OCI-M2 (cell line): Measurements from ENCODE around the gene TF.

Experiments
- DNase-seq: peaks from one replicate; lab custom pipeline; 2025; ENCODE audit not compliant: unreplicated experiment; lab: John Stamatoyannopoulos, UW

The TF gene

DNA sequence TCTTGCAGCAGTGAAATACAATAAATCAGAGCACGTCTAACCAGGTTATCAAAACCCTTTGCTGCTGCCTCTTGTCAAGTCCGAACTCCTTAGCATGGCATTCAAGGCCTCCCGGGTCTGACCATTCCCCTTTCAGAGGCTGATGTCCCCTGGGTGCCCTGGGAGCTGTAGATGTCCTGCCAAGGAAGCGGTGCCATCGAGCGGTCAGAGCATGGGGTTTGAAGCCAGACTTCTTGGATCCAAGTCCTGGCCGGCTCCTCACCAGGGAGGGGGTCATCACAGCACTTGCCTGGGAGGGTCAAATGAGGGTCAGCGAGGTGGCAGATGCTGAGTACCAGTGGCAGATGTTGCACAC is 496 bp downstream of the TF start:
- DNase-seq, result no peak

DNA sequence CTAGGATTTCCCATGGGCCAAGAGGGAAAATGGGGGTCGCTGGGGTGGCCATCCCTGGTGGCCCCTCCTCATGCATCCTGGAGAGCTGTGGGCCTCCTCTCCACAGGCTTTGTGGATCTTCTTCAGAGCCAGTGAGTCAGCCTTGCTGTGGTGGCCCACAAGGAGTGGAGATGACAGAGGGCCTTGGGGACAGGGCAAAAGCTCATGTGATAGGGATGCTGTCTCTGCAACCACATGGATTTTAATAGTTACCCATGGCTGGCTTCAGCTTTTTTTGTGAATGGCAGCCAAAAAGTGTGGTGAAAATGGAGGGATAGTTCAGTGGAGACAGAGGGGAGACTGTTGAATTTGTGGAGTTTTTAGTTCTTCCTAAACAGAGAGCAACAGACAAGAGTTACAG is 1.2 kb downstream of the TF start:
- DNase-seq, result no peak

DNA sequence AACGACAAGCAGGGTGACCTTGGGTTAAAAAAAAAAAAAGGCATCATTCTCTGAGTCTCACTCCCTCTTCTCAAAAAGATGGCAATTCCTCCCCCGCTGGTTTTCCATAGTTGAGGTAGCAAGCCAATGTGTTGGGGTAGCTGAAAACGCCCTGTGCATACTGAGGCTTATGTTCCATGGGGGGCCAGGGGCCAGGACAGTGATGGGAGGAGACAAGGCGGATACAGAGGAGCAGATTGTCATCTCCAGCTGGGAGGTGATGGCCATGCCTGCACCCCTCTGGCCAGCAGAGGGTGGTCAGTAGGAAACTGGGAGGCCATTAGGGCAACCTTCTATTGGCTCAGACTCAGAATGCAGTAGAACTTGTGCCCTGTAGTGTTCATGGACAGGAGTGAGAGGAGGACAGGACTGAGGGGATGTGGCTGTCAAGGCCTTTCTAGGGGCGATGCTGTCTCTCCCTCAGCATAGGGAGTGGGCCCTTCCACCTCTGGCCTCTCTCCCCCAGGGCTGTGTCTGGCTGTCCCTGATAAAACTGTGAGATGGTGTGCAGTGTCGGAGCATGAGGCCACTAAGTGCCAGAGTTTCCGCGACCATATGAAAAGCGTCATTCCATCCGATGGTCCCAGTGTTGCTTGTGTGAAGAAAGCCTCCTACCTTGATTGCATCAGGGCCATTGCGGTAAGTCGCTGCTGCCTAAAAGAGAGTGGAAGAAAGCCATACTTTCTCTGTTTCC is 1.9 kb downstream of the TF start:
- no peak for DNase-seq

DNA sequence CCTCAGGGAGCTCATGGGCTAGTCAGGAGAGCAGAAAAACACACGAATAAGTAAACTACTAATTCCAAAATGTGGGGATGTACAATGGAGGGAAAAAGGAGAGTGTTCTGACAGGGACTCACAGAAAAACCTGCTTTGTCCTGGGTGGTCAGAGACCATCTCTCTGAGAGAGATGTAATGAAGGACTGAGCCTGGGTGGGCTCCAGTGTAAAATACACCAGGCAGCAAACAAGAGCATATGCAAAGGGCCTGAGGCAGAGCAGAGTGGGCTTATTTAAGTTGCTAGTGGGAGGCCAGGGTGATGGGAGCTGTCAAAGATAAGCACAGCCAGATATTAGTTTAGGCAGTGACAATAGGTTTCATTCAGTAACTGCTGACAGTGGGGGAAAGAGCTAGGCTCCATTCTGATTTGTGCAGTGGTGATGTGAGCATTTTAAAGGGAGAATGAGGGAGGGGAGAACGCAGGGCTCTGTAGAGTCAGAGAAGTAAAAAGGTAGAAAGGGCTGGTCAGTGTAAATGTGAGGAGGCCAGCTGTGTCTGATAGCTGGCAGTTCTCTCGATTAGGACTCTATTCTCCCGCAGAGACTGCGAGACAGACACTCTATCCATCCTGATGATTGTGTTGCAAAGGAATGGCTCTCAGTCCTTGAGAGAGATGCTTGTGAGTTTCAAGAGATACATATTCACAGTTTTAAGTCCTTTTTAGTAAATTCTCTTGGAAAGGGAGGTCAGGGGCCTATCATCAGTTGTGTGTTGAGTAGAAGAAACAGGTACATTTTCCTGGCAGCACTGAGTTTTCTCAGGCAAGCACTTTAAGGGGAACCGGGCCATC is 3.5 kb downstream of the TF start:
- DNase-seq, result no peak

DNA sequence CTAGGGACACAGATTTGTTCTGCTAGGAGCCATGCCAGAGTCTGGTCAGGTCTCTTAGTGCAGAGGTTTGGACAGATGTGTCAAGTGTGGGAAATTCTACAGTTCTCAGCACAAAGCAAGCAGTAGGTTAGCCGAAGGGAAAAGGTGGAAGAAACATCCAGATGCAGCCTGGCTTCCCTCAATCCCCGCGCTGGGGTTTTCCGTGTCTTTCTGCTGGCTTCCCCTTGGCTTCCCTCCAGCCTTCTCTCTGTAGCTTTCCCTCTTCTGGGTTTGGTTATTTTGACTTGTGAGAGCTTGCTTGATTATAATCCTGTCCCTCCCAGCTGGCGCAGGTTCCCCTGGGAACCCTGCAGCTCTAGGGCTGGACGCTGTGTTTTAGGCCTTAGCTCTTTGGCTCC is 4.1 kb downstream of the TF start:
- DNase-seq, result no peak

DNA sequence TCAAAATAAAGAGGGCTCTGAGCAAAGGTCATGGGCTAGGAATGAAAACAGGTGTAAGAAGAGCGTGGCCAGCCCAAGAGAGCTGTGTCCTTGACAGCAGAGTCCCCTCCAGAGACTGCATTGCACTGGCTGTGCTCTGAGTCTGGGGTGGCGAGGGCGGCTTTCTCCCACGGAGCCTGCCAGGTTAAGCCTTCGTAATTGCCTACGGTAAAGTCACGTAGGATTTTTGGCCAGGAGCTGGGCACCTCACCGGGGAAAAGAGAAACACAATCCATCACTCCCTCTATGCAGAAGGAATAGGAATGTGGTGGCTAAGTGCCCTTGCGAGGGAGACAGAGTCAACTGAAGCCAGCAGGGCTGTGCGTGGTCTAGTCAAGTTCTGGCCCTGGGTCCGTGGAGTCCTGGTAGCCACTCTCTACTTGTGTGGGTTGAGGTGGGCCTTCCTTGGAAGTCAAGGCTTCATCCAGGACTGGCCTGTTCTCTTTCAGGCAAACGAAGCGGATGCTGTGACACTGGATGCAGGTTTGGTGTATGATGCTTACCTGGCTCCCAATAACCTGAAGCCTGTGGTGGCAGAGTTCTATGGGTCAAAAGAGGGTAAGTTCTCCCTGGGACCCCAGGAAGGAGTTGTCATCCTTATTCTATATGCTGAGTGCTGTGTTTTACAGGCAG is 7.0 kb downstream of the TF start:
- DNase-seq, result no peak

DNA sequence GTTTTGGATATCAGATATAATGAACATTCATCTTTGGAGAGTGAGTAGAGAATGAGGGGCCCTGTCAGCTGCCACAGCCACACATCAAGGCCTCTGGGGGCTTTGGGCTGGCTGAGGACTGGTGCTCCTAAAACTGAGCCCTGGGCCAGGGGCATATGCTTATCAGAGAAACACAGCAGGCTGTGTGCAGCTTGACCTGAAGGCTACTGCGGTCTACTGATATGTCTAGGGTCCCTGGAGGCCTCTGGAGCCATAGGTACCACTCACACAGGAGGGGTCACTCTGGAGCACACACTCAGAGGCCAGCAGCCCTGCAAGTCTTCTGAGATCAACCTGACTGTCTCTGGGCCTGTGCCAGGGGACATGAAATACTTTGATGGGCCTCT is 7.6 kb downstream of the TF start:
- DNase-seq, result peak; percentile 8

DNA sequence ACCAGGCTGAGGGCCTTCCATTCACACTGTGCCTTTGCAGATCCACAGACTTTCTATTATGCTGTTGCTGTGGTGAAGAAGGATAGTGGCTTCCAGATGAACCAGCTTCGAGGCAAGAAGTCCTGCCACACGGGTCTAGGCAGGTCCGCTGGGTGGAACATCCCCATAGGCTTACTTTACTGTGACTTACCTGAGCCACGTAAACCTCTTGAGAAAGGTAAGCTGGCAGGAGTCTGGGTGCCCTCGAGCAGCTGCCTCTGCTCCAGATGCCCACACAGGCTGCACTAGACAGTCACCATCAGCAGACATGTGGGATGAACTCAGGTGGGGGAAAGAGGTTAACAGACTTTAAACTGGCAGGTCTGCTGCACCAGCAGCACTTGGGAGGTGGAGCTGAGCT is 8.3 kb downstream of the TF start:
- no peak for DNase-seq

DNA sequence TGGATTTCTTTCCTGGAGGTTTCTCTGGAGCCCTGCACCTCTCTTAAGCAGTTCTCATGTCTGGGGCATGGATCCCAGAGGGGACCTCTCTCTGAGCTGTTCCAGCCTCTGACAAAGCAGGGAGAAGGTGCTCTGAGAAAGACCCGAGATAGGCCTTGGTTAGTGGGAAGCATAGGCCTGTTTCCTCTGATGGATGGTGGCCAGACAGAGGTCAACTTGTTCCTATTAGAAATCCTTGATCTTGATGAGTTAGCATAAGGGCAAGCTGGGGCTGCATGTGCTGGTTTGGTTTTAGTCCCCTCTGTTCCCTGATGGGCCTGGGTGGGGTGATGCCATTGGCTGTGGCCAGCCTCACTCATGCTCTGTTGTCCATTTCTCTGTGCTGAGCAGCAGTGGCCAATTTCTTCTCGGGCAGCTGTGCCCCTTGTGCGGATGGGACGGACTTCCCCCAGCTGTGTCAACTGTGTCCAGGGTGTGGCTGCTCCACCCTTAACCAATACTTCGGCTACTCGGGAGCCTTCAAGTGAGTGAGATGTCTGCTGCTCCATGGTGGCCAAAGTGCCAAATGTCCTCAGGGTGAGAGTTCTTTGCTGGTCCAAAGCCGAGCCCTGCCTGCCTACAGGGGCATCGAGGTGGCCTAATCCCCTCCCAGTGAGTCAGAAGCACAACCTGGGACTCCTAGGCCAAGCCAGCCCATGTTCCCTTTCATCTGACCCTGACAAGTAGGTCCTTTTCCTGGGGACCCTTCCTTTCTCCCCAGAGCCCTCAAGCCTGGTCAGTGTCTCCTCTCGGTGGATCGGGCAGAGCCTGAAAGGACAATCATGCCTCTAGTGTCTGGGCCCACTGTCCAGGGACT is 9.0 kb downstream of the TF start:
- DNase-seq, result no peak

DNA sequence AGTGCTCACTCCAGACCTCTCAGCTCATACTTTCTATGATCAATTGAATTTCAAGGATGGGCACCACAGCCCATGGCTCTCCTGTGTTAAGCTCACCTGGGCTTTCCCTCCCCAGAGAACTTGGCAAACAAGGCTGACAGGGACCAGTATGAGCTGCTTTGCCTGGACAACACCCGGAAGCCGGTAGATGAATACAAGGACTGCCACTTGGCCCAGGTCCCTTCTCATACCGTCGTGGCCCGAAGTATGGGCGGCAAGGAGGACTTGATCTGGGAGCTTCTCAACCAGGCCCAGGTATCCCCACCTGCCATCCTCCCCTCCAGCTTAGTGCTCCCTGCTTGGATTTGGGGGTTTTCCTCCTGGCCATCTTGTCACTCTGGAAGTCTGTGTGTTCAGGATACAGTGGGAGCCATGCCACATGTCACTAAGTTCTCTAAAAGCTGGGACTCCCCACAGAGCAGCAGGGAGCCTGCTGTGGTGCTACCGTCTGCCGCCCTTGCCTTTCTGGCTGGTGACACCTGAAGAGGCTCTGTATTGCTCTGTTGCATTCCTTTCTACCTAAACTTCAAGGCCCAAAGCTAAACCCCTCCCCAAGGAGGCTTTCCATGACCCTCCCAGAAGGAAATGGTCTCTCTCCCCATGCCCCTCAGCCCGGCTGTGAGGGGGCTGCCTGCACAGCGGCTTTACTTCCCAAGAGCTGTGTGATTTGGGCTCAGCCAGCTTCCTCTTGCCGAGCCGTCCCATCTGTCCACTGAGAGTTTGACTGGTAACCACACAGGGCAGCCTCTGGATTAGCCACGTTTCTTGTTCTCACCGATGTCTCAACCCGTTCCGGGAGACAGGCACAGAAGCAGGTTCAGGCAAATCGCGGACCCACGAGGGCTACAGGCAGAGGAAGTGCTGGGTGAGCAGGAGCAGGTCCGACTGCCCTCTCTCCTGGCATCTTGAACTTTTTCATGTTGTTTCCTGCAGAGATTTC is 10.8 kb downstream of the TF start:
- DNase-seq, result no peak

DNA sequence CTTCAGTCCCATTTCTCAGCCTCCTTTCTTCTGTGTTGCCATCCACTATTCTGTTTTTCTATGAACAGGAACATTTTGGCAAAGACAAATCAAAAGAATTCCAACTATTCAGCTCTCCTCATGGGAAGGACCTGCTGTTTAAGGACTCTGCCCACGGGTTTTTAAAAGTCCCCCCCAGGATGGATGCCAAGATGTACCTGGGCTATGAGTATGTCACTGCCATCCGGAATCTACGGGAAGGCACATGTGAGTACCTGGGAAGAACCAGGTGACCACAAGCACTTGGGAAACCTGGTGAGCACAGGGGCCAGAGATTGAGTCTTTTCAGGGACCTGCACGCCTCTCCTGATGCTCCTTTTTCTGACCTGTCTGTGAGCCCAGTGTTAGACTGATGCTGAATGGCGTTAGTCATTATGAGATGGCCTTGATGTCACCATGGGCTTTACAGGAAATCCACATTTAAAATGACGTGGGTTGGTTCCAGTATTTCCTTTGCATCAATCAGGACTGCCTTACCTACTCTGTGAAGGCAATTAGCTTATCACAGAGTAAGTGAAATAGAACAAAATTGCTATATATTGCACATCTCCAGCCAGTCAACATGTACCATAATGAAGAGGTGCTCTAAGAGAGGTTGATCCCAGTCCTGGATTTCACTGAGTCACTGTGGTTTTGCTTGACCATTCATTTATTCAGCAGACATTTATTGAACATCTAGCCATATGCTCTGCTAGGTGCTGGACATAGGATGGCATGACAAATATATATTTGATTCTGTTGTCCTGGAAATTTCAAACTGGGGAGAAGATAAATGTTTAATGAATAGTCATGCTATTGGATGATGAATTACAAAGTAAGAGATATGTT is 11.7 kb downstream of the TF start:
- no peak for DNase-seq

DNA sequence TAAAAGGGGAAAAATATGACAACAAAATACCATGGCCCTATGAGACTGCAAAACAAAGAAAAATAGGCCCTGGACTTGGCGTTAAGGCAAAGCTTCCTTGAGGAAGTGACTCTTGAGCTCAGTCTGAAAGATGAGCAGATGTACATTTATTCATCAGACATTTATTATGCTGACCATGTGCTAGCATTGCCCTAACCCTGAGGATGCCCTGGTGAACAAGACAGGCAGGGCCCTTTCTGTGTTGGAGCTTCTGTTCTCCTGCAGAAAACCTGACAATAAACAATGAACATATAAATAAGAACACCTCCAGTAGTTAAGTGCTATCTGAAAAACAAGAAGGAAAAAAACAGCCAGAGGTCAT is 12.4 kb downstream of the TF start:
- DNase-seq, result no peak

DNA sequence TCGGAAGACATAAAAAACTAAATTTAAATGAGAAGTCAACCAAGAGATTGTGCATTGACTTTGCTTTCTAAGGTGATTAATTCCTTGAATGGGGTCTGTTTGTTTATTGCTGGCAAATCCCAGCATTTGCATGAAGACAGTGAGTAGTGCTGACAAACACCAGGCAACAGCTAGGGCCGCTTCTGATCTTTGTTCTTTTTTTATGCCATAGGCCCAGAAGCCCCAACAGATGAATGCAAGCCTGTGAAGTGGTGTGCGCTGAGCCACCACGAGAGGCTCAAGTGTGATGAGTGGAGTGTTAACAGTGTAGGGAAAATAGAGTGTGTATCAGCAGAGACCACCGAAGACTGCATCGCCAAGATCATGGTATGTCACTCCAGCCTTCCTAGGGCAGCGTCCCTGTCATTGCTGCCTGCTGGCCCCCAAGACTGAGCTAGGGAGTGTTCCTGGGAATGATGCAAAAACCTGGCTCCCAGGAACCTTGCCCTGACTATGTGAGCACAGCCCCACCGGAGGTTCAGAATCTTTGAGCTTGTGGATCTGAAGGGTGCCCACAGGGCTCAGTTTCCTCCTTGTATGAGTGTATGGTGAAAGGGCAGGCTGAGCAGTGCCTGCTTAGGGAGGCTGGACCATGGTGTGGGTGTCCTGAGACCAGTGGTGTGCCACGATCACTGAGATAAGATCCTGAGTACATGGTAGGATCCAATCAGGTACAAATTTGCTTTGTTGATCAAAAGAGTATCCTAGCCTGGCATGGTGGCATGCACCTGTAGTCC is 13.0 kb downstream of the TF start:
- no peak for DNase-seq

DNA sequence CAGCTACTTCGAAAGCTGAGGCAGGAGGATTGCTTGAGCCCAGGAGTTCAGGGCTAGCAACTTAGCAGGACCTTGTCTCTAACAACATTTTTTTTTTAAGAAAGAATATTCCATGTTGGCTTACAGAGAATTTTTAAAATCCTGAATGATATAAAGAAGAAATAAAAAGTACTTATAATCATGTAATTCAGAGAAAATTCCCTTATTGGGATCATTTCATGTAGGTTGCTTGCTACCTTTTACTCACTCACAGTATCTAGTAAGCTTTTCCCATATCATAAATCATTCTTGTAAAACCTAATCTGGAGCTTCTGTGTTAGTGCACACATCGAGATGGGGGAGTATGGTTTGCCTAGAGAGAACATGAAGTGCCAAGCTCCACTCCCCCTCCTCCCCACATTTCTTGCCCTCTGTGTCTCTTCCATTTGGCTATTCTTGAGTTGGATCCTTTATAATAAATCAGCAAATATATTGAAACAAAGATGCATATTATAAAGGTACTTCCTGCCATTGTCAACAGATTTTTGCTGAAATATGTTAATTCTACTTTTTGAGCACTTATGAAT is 13.6 kb downstream of the TF start:
- DNase-seq, result no peak

DNA sequence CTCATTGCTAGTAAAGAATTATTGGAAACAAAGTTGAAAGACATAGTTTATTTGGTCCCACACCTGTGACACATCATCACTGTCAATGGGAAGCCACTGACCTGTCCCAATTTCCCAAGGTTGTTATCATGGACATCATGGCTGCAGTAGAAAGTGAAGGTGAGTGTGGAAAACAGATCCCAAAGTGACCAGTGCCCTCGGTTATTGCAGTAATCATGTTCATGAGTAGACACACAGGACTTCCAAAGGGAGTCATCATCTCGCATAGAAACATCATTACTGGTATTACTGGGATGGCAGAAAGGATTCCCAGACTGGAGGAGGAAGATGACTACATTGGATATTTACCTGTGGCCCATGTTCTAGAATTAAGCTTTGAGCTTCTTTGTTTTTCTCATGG is 14.7 kb downstream of the TF start:
- no peak for DNase-seq

DNA sequence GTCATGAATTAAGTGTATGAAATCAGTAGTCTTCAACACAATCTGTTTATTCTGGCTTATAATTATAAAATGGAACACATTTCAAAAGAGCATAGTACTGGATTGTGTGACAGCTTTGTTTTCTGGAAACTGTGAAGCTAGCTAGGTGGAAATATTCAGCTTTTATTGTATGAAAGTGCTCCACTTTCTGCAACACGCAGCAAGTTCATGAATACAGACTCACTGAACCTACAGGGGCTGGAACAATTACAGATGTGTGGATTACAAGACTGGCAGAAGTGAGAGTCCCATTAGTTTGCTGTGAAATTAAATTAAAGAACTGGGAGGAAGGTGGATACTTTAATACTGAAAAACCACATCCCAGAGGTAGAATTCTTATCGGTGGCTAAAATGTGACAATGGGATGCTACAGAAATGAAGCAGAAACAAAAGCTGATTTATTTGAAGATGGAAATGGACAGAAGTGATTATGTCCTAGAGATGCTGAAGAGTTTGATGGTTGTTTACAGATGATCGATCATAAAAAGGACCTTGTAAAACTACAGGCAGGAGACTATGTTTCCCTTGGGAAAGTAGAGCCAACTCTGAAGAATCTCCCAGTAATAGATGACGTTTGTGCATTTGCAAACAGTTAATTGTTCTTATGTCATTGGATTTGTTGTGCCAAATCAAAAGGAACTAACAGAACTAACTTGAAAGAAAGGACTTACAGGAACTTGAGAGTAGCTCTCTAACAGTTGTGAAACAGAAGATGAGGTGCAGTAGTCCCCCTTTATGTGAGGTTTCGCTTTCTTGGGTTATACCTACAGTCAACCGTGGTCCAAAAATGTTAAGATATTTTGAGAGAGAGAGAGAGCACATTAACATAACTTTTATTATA is 15.7 kb downstream of the TF start:
- DNase-seq, result no peak

DNA sequence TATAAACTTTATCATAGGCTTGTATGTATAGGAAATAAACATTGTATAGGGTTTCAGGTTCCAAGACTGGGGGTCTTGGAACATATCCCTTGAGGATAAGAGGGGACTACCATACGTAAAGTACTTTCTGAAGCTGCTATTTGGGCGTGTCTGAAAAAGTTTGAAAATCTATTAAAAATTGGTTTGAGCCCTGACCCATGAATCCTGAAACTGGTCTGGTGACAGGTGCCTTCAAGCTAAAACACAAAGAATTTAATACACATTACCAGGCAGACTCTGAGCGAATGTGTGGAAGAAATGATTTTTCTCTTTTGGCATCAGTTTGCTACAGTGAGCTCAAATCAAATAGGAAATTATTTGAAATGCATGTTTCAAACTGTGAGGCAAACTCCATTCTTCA is 16.3 kb downstream of the TF start:
- no peak for DNase-seq
